OCI-LY7 (cell line): ENCODE data around the gene DKK3. TPM values are rescaled to one million over a fixed set of nuclear protein-coding genes. Genes with fewer than 3 reads are reported as not detected.

Experiments
- BruUV-seq: library from RNA; stranded (reverse); fragments of 400-500 nt; replicated peaks from 2 replicates; lab custom pipeline; 2021; lab: Mats Ljungman, UMichigan
- CTCF ChIA-PET: fragments of 300-600 bp; sonication (Branson Sonifier 250); formaldehyde crosslinking; loops from one replicate; lab custom pipeline; 2022; ENCODE audit warnings: antibody characterized with exemption; ENCODE audit not compliant: unreplicated experiment; lab: Charles Lee
- POLR2A ChIA-PET: fragments of 300-600 bp; sonication (Branson Sonifier 250); formaldehyde crosslinking; loops from one replicate; lab custom pipeline; 2022; ENCODE audit warnings: antibody characterized with exemption; lab: Charles Lee
- DNase-seq: peaks from one replicate; pipeline ENCODE4 v3.0.0-alpha.2; 2015; ENCODE audit warnings: low spot score
- H2AFZ ChIP-seq: fragments of 200-600 bp; sonication (generic), shearing (Covaris generic); 2 replicates; pipeline ENCODE4 v1.6.1; 2014; ENCODE audit warnings: mild to moderate bottlenecking, antibody characterized with exemption, low read length, moderate library complexity
- H3K27ac ChIP-seq: fragments of 200-600 bp; sonication (generic); 2 replicates; pipeline ENCODE4 v1.5.1; 2014; ENCODE audit warnings: mixed run types, low read depth, mild to moderate bottlenecking, moderate library complexity, low read length, inconsistent platforms; ENCODE audit not compliant: poor library complexity, severe bottlenecking
- H3K36me3 ChIP-seq: fragments of 200-600 bp; sonication (generic); 2 replicates; pipeline ENCODE4 v1.6.1; 2014; ENCODE audit warnings: mild to moderate bottlenecking, antibody characterized with exemption, low read length, moderate library complexity, mixed read lengths; ENCODE audit not compliant: insufficient read depth
- H3K4me1 ChIP-seq: fragments of 200-600 bp; sonication (generic); 2 replicates; pipeline ENCODE4 v1.5.1; 2014; ENCODE audit warnings: mild to moderate bottlenecking, low read length; ENCODE audit not compliant: insufficient read depth, poor library complexity, severe bottlenecking
- H3K4me2 ChIP-seq: fragments of 200-600 bp; sonication (generic); 2 replicates; pipeline ENCODE4 v1.6.1; 2014; ENCODE audit warnings: mild to moderate bottlenecking, low read length
- H3K4me3 ChIP-seq: fragments of 200-600 bp; sonication (generic); 2 replicates; pipeline ENCODE4 v1.5.1; 2014; ENCODE audit warnings: mild to moderate bottlenecking, low read depth, low read length; ENCODE audit not compliant: poor library complexity, severe bottlenecking
- H3K79me2 ChIP-seq: fragments of 200-600 bp; sonication (generic); 2 replicates; pipeline ENCODE4 v1.6.1; 2016; ENCODE audit warnings: low read depth, mild to moderate bottlenecking, low read length, moderate library complexity, mixed read lengths; ENCODE audit not compliant: insufficient read depth
- H3K9me2 ChIP-seq: fragments of 200-600 bp; sonication (generic); 2 replicates; pipeline ENCODE4 v1.6.1; 2016; ENCODE audit warnings: mild to moderate bottlenecking, low read length, mixed read lengths; ENCODE audit not compliant: insufficient read depth
- H3K9me3 ChIP-seq: fragments of 200-600 bp; sonication (generic); 2 replicates; pipeline ENCODE4 v1.6.1; 2014; ENCODE audit warnings: mild to moderate bottlenecking, mixed run types, low read length, mixed read lengths
- H4K20me1 ChIP-seq: fragments of 200-600 bp; sonication (generic); 2 replicates; pipeline ENCODE4 v1.6.1; 2014; ENCODE audit warnings: mild to moderate bottlenecking, antibody characterized with exemption, low read length, moderate library complexity, mixed read lengths; ENCODE audit not compliant: insufficient read depth
- CTCF ChIP-seq: fragments of 200-600 bp; sonication (generic); conservative IDR thresholded peaks from 2 replicates; pipeline ENCODE4 v1.5.1; 2014; ENCODE audit warnings: mild to moderate bottlenecking, antibody characterized with exemption, low read length, moderate library complexity, mixed read lengths
- EZH2phosphoT487 ChIP-seq: fragments of 200-600 bp; sonication (generic); IDR thresholded peaks from 2 replicates; pipeline ENCODE4 v1.6.1; 2018; ENCODE audit warnings: low read depth, borderline replicate concordance, mild to moderate bottlenecking, mixed run types, antibody characterized with exemption, low read length, moderate library complexity, mixed read lengths
- intact Hi-C: fragments of 100-400 bp; cut with micrococcal nuclease; formaldehyde crosslinking; loops from one replicate; pipeline ENCODE4 v1.10.0; 2022; ENCODE audit not compliant: unreplicated experiment
- total RNA-seq, 2 experiments: library from RNA; depleted of rRNA in 1 of 2; stranded (reverse); fragments of >200 nt in 1 of 2; shearing (Covaris generic) in 1 of 2; gene quantifications; 2 replicates each; pipeline ENCODE4 v1.2.3, GENCODE V29; 2014 to 2022

DKK3 gene
- total RNA-seq, 2 experiments from 2014 or later, result not detected

DNA sequence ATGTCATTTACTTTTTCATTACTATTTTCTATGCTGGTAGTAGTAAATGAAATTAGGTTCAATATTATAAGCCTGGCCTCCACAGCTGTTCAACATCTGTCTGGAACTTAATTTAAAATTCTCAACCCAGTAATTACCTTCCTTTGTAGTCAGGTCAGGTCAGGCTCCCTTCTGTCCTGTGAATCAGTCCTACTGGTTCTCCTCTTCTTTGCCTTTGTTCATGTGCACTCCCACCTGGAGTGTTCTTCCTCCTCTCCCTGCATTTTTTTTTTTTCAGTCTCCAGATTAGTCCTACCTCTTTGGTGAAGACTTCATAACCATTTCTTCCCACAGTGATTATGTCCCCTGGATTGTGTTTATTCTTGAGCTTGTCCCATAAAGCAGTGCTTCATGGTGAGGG lies 67.9 kb downstream of the DKK3 start:
- no peaks in the 10 kb centered on the region for H3K4me1 ChIP-seq
- H3K4me3 ChIP-seq, result no peak overlapping the region
- ChIA-PET CTCF (no interaction called here), POLR2A (no interaction called here)
- TF ChIP-seq CTCF, result no peak
- TF ChIP-seq EZH2phosphoT487, result no peak
- peaks cover 79% of the 10 kb centered on the region for H3K36me3 ChIP-seq
- no peaks in the 10 kb centered on the region for H3K9me2 ChIP-seq
- no TSS peak for BruUV-seq
- DNase-seq, result no peak
- H3K4me2 ChIP-seq, result no peak overlapping the region
- H3K79me2 ChIP-seq, result no peaks in the 10 kb centered on the region
- no peak overlapping the region for H2AFZ ChIP-seq
- H3K9me3 ChIP-seq, result no peaks in the 10 kb centered on the region
- no peak overlapping the region for H3K27ac ChIP-seq
- intact Hi-C loops, result no loop called here
- H4K20me1 ChIP-seq, result no peaks in the 10 kb centered on the region

GRCh38 chr11:11937957-11938356 lies 70.5 kb downstream of the DKK3 start:
- Histone ChIP-seq H3K36me3 (peaks cover 83% of the 10 kb centered on the region), H2AFZ (no peak overlapping the region), H3K4me2 (no peak overlapping the region), H4K20me1 (no peaks in the 10 kb centered on the region), H3K9me3 (no peaks in the 10 kb centered on the region), H3K4me1 (no peaks in the 10 kb centered on the region), H3K9me2 (no peaks in the 10 kb centered on the region), H3K27ac (no peak overlapping the region), H3K79me2 (no peaks in the 10 kb centered on the region), H3K4me3 (no peak overlapping the region)
- no peak for DNase-seq
- CTCF ChIA-PET, result no interaction called here
- TF ChIP-seq CTCF (no peak), EZH2phosphoT487 (no peak)
- POLR2A ChIA-PET, result no interaction called here
- intact Hi-C loops, result loop anchor here (10.0 kb wide), 1 partner anchor 63 kb away; no protein-coding TSS in a partner anchor
- BruUV-seq, result no TSS peak

- Histone ChIP-seq H3K9me2 (no peaks in the 10 kb centered on the region), H3K4me2 (no peak overlapping the region), H3K4me1 (no peaks in the 10 kb centered on the region), H3K4me3 (no peak overlapping the region), H2AFZ (no peak overlapping the region), H3K9me3 (no peaks in the 10 kb centered on the region), H4K20me1 (no peaks in the 10 kb centered on the region), H3K27ac (no peak overlapping the region), H3K79me2 (no peaks in the 10 kb centered on the region), H3K36me3 (peaks cover 83% of the 10 kb centered on the region)
- no peak for DNase-seq
- ChIA-PET POLR2A (no interaction called here), CTCF (no interaction called here)
- intact Hi-C loops, result loop anchor here (10.0 kb wide), 1 partner anchor 63 kb away; no protein-coding TSS in a partner anchor
- BruUV-seq, result no TSS peak
- no peak for TF ChIP-seq CTCF
- no peak for TF ChIP-seq EZH2phosphoT487
Measured at GRCh38 chr11:11937433-11937832, 71.0 kb downstream of the DKK3 start.
